HepG2 (cell line): Measurements from ENCODE around the gene GSTA1.
"Not testable (repeated sequence)": the region's sequence is repeated elsewhere in the genome, so short reads cannot be mapped to it uniquely, and the experiment has no call there.

Source experiments
- CTCF ChIP-seq: sonication (generic); formaldehyde crosslinking; IDR thresholded peaks from 2 replicates; pipeline ENCODE4 v1.5.0; 2020; ENCODE audit warnings: mild to moderate bottlenecking, missing genetic modification reagents, moderate library complexity
- NFKBIZ ChIP-seq: IDR thresholded peaks from 2 replicates; pipeline ENCODE4 v1.6.1; 2018; ENCODE audit warnings: missing genetic modification reagents, missing compliant biosample characterization
- PCBP1 ChIP-seq: fragments of 200-400 bp; formaldehyde crosslinking; IDR thresholded peaks from 2 replicates; pipeline ENCODE4 v1.6.1; 2017; ENCODE audit warnings: mild to moderate bottlenecking, low read depth, low read length, borderline replicate concordance
- TCF7L2 ChIP-seq: IDR thresholded peaks from 2 replicates; pipeline ENCODE4 v1.6.1; 2011; ENCODE audit warnings: mild to moderate bottlenecking, low read depth, low read length, moderate library complexity
- TF ChIP-seq, protein P1 (sequence below): sonication (generic); formaldehyde crosslinking; IDR thresholded peaks from 2 replicates; pipeline ENCODE4 v1.4.0; 2020; ENCODE audit warnings: mild to moderate bottlenecking, missing genetic modification reagents

DNA sequence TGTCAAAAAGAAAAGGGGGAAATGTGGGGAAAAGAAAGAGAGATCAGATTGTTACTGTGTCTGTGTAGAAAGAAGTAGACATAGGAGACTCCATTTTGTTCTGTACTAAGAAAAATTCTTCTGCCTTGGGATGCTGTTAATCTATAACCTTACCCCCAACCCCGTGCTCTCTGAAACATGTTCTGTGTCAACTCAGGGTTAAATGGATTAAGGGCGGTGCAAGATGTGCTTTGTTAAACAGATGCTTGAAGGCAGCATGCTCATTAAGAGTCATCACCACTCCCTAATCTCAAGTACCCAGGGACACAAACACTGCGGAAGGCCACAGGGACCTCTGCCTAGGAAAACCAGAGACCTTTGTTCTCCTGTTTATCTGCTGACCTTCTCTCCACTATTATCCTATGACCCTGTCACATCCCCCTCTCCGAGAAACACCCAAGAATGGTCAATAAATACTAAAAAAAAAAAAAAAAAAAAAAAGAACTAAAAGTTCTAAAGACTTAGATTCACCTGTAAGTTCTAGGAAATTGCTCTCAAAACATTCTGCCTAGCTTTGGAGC lies 22.4 kb upstream of the GSTA1 start:
- not testable (repeated sequence) for TF ChIP-seq NFKBIZ (CRISPR knock-in tag); CTCF (CRISPR knock-in tag); TCF7L2; PCBP1
- TF ChIP-seq, protein P1, sequence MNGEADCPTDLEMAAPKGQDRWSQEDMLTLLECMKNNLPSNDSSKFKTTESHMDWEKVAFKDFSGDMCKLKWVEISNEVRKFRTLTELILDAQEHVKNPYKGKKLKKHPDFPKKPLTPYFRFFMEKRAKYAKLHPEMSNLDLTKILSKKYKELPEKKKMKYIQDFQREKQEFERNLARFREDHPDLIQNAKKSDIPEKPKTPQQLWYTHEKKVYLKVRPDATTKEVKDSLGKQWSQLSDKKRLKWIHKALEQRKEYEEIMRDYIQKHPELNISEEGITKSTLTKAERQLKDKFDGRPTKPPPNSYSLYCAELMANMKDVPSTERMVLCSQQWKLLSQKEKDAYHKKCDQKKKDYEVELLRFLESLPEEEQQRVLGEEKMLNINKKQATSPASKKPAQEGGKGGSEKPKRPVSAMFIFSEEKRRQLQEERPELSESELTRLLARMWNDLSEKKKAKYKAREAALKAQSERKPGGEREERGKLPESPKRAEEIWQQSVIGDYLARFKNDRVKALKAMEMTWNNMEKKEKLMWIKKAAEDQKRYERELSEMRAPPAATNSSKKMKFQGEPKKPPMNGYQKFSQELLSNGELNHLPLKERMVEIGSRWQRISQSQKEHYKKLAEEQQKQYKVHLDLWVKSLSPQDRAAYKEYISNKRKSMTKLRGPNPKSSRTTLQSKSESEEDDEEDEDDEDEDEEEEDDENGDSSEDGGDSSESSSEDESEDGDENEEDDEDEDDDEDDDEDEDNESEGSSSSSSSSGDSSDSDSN (CRISPR knock-in tag), result not testable (repeated sequence)
